ENCODE results near the gene SBSN. TPM values are rescaled to one million over a fixed set of nuclear protein-coding genes. Genes with fewer than 3 reads are reported as not detected.
A peak's percentile ranks its signal among the peaks of the same experiment; 100 is the strongest.

SBSN gene
- total RNA-seq, 1 donor from 2014 or later = 0.30 TPM

DNA sequence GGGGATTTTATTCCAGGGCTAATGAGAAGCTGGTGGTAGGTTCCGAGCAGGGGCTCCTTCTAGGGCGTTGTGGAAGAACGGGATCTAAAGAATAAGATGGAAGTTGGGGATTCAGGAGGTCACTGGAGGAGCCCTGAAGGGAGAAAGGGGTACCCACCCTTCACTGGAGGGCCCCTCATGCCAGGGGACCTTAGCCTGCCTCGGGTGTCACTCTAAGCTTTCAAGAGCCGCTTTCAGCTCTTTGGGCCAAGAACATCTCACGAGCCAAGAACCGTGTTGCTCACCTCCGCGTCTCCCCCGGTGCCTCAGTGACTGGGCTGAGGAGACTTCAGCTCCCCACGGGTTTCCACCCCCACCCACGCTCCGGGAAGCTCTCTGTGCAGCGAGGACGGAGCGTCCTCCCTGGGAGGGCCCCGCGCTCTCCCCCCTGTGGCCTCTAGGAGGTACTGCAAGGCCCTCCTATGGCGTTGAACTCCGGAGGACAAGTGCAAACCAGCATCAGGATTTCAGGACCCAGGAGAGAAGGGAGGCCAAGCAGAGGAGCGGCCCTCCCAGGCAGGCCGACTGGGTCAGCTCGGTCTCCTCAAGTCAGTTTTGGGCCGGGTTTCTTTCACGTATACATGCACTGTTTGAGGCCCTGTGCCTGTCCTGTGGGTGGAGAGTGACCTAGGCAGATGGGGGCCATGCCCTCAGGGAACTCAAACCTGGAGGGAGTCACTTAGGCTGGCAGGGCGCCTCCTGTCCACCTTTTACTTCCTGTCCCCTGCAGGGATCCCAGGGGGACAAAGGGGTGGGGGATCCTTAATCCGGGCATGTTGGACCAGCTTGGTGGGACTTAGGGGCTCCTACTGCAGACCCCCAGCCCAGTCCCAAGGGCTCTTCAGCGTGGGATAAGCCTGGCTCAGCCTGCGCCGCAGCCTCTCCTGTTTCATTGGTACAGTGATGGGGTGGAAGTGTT, 32.7 kb downstream of the SBSN start:
- Mint-ChIP-seq H3K27ac (ENCODE audit: unreplicated experiment) (no peak overlapping the region), H3K36me3 (ENCODE audit: low read depth) (no peaks in the 10 kb centered on the region), H3K4me3 (ENCODE audit: unreplicated experiment) (no peak overlapping the region), H3K9me3 (ENCODE audit: low read depth) (no peaks in the 10 kb centered on the region), H3K4me1 (ENCODE audit: low read depth) (peaks cover 5% of the 10 kb centered on the region), H3K27me3 (ENCODE audit: low read depth) (peaks cover 42% of the 10 kb centered on the region)
- TF ChIP-seq, protein P1, sequence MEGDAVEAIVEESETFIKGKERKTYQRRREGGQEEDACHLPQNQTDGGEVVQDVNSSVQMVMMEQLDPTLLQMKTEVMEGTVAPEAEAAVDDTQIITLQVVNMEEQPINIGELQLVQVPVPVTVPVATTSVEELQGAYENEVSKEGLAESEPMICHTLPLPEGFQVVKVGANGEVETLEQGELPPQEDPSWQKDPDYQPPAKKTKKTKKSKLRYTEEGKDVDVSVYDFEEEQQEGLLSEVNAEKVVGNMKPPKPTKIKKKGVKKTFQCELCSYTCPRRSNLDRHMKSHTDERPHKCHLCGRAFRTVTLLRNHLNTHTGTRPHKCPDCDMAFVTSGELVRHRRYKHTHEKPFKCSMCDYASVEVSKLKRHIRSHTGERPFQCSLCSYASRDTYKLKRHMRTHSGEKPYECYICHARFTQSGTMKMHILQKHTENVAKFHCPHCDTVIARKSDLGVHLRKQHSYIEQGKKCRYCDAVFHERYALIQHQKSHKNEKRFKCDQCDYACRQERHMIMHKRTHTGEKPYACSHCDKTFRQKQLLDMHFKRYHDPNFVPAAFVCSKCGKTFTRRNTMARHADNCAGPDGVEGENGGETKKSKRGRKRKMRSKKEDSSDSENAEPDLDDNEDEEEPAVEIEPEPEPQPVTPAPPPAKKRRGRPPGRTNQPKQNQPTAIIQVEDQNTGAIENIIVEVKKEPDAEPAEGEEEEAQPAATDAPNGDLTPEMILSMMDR (IDR thresholded peaks at IDR 0.05) = peak; percentile 91
- no peak for DNase-seq (ENCODE audit: low spot score)

- no peaks in the 10 kb centered on the region for H3K36me3 Mint-ChIP-seq (ENCODE audit: low read depth)
- TF ChIP-seq, protein P1 (IDR thresholded peaks at IDR 0.05) = no peak
- peaks cover 50% of the 10 kb centered on the region for H3K27me3 Mint-ChIP-seq (ENCODE audit: low read depth)
- no peak for DNase-seq (ENCODE audit: low spot score)
- no peak overlapping the region for H3K4me3 Mint-ChIP-seq (ENCODE audit: unreplicated experiment)
- no peak overlapping the region for H3K27ac Mint-ChIP-seq (ENCODE audit: unreplicated experiment)
- H3K9me3 Mint-ChIP-seq (ENCODE audit: low read depth) = no peaks in the 10 kb centered on the region
- H3K4me1 Mint-ChIP-seq (ENCODE audit: low read depth) = peaks cover 5% of the 10 kb centered on the region
These were observed 34.1 kb downstream of the SBSN start for GRCh38 chr19:35493971-35494370.

DNA sequence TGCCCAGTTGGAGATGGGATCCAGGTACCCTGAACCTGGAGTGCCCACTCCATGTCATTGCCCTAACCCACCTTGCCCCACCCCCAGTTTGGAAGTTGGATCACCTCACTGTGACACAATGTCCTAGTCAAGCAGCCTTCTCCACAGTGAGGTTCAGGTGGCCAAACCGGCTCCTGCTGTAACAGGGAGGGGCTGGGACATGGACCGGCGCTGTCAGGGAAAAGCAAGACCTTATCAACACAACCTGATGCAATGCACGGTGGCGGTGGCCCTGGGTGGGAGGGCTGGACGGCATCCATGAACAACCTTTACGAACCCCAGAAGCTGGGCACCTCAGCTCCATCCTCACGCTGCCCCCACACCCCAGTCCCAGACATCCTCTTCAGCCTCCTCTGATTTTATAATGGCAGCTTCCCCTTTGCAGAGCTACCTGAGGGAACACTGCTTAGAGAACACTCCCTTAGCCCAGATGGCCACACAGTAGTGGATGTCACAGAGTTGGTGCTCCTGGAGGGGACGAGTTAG, 36.2 kb downstream of the SBSN start:
- no peaks in the 10 kb centered on the region for H3K36me3 Mint-ChIP-seq (ENCODE audit: low read depth)
- peaks cover 53% of the 10 kb centered on the region for H3K27me3 Mint-ChIP-seq (ENCODE audit: low read depth)
- no peak for DNase-seq (ENCODE audit: low spot score)

GRCh38 chr19:35490364-35490763, 37.7 kb downstream of the SBSN start, which contains the start of gene KRTDAP:
KRTDAP (minus strand) TSS chr19:35490464; CDS start chr19:35490442, 22 bp downstream.
- no peaks in the 10 kb centered on the region for H3K9me3 Mint-ChIP-seq (ENCODE audit: low read depth)
- H3K27me3 Mint-ChIP-seq (ENCODE audit: low read depth) = peaks cover 66% of the 10 kb centered on the region
- TF ChIP-seq, protein P1 (IDR thresholded peaks at IDR 0.05) = no peak

More for the DNA sequence above, 36.2 kb downstream of the SBSN start:
- H3K27ac Mint-ChIP-seq (ENCODE audit: unreplicated experiment) = no peak overlapping the region
- no peak overlapping the region for H3K4me3 Mint-ChIP-seq (ENCODE audit: unreplicated experiment)
- H3K9me3 Mint-ChIP-seq (ENCODE audit: low read depth) = no peaks in the 10 kb centered on the region
- TF ChIP-seq, protein P1 (IDR thresholded peaks at IDR 0.05) = no peak
- peaks cover 5% of the 10 kb centered on the region for H3K4me1 Mint-ChIP-seq (ENCODE audit: low read depth)

DNA sequence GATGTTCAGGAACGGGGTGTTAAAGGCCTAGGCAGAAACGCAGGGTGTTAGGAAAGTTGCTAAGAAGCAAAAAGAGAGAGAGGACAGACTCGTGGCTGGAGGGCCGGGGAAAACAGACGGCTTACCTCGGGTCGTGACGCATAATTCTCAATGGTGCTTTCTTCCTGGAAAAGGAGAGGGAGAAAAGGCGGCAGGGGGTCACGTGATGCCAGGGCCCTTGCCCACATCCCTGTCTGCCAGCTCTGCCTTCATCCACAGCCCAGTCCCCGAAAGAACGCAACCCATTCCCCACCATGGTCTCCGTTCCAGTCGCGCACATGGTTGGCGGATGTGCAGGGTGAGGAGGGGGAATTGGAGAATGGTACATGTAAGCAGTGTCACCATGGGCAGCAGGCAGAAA, 39.4 kb downstream of the SBSN start:
- no peaks in the 10 kb centered on the region for H3K9me3 Mint-ChIP-seq (ENCODE audit: low read depth)
- H3K27ac Mint-ChIP-seq (ENCODE audit: unreplicated experiment) = no peak overlapping the region
- no peak overlapping the region for H3K4me3 Mint-ChIP-seq (ENCODE audit: unreplicated experiment)
- peaks cover 70% of the 10 kb centered on the region for H3K27me3 Mint-ChIP-seq (ENCODE audit: low read depth)
- TF ChIP-seq, protein P1 (IDR thresholded peaks at IDR 0.05) = no peak
- DNase-seq (ENCODE audit: low spot score) = no peak
- H3K4me1 Mint-ChIP-seq (ENCODE audit: low read depth) = no peaks in the 10 kb centered on the region
- no peaks in the 10 kb centered on the region for H3K36me3 Mint-ChIP-seq (ENCODE audit: low read depth)

More at GRCh38 chr19:35490364-35490763, 37.7 kb downstream of the SBSN start, which contains the start of gene KRTDAP:
- Mint-ChIP-seq H3K4me1 (ENCODE audit: low read depth) (peaks cover 3% of the 10 kb centered on the region), H3K27ac (ENCODE audit: unreplicated experiment) (no peak within 1 kb of the TSS), H3K4me3 (ENCODE audit: unreplicated experiment) (no peak within 1 kb of the TSS), H3K36me3 (ENCODE audit: low read depth) (no peaks in the 10 kb centered on the region)
- DNase-seq (ENCODE audit: low spot score) = peak; percentile 66
